Islet of Langerhans (tissue), 1 donor: ENCODE results near the gene AKAP7.
"Not testable (repeated sequence)": the region's sequence is repeated elsewhere in the genome, so short reads cannot be mapped to it uniquely, and the experiment has no call there.

ENCODE experiments used
- FAIRE-seq: peaks from one replicate; lab custom pipeline; 2011; peaks lifted over from hg19 to GRCh38; lab: Jason Lieb, UNC

The AKAP7 gene

GRCh38 chr6:131293472-131293911 is 158.2 kb downstream of the AKAP7 start:
- FAIRE-seq, result no peak

GRCh38 chr6:131295081-131295480 is 159.8 kb downstream of the AKAP7 start:
- FAIRE-seq, result no peak

GRCh38 chr6:131300826-131301225 is 165.6 kb downstream of the AKAP7 start:
- FAIRE-seq, result not testable (repeated sequence)

GRCh38 chr6:131303338-131303930 is 168.2 kb downstream of the AKAP7 start:
- no peak for FAIRE-seq

GRCh38 chr6:131305037-131305850 is 170.0 kb downstream of the AKAP7 start:
- FAIRE-seq, result peak; percentile 24

- FAIRE-seq, result no peak
Measured at GRCh38 chr6:131309437-131309836, 174.2 kb downstream of the AKAP7 start.

GRCh38 chr6:131314838-131315237 is 179.6 kb downstream of the AKAP7 start:
- FAIRE-seq, result no peak

GRCh38 chr6:131316654-131317053 is 181.4 kb downstream of the AKAP7 start:
- FAIRE-seq, result no peak

GRCh38 chr6:131317516-131317915 is 182.2 kb downstream of the AKAP7 start:
- FAIRE-seq, result no peak

GRCh38 chr6:131321589-131321988 is 186.3 kb downstream of the AKAP7 start:
- FAIRE-seq, result no peak

GRCh38 chr6:131322125-131322524 is 186.9 kb downstream of the AKAP7 start:
- FAIRE-seq, result no peak

- not testable (repeated sequence) for FAIRE-seq
Measured at GRCh38 chr6:131325669-131326068, 190.4 kb downstream of the AKAP7 start.

- not testable (repeated sequence) for FAIRE-seq
Measured at GRCh38 chr6:131328727-131329126, 193.5 kb downstream of the AKAP7 start.

- no peak for FAIRE-seq
Measured at GRCh38 chr6:131331151-131331550, 195.9 kb downstream of the AKAP7 start.

- FAIRE-seq, result no peak
Measured at GRCh38 chr6:131331873-131332781, 196.9 kb downstream of the AKAP7 start.
